ENCODE results near the gene DLX2.

The DLX2 gene

GRCh38 chr2:172094294-172095145 lies 8.2 kb downstream of the DLX2 start:
- TF ChIP-seq CTCF (IDR thresholded peaks at IDR 0.05), result no peak

GRCh38 chr2:172093416-172094293 lies 9.0 kb downstream of the DLX2 start:
- no peak for TF ChIP-seq CTCF (IDR thresholded peaks at IDR 0.05)

- TF ChIP-seq CTCF (IDR thresholded peaks at IDR 0.05), result no peak
Observed at GRCh38 chr2:172092716-172093415, 9.8 kb downstream of the DLX2 start.

- TF ChIP-seq CTCF (IDR thresholded peaks at IDR 0.05), result no peak
Observed at GRCh38 chr2:172091761-172092566, 10.7 kb downstream of the DLX2 start.

- no peak for TF ChIP-seq CTCF (IDR thresholded peaks at IDR 0.05)
Observed at GRCh38 chr2:172091000-172091641, 11.6 kb downstream of the DLX2 start.

GRCh38 chr2:172090044-172090961 lies 12.4 kb downstream of the DLX2 start:
- no peak for TF ChIP-seq CTCF (IDR thresholded peaks at IDR 0.05)
